BE2C (cell line): ENCODE measurements around the gene DMRT2.

Source experiments
- DNase-seq: peaks from one replicate; pipeline ENCODE4 v3.0.0-alpha.2; 2020
- H3K27me3 ChIP-seq: fragments of 250-450 bp; sonication (Bioruptor Pico); 2 replicates; pipeline ENCODE4 v1.5.1; 2020; ENCODE audit warnings: mild to moderate bottlenecking
- H3K36me3 ChIP-seq: fragments of 250-450 bp; sonication (Bioruptor Pico); 2 replicates; pipeline ENCODE4 v1.5.1; 2020; ENCODE audit warnings: mild to moderate bottlenecking
- H3K4me1 ChIP-seq: fragments of 250-450 bp; sonication (Bioruptor Pico); 2 replicates; pipeline ENCODE4 v1.5.1; 2020
- H3K4me3 ChIP-seq: 2 replicates; pipeline ENCODE4 v1.5.1; 2011; ENCODE audit warnings: low read depth, low read length
- H3K9me3 ChIP-seq: fragments of 250-450 bp; sonication (Bioruptor Pico); 2 replicates; pipeline ENCODE4 v1.5.1; 2020
- CTCF ChIP-seq: IDR thresholded peaks from 2 replicates; pipeline ENCODE4 v1.5.1; 2012; ENCODE audit warnings: mild to moderate bottlenecking, low read depth, low read length

DMRT2 gene

GRCh38 chr9:1025131-1025530 lies 25.0 kb upstream of the DMRT2 start:
- H3K4me1 ChIP-seq: no peaks in the 10 kb centered on the region
- no peaks in the 10 kb centered on the region for H3K9me3 ChIP-seq
- no peaks in the 10 kb centered on the region for H3K27me3 ChIP-seq
- H3K36me3 ChIP-seq: no peaks in the 10 kb centered on the region
- no peak overlapping the region for H3K4me3 ChIP-seq
- DNase-seq: no peak
- TF ChIP-seq CTCF: no peak

- no peaks in the 10 kb centered on the region for H3K4me1 ChIP-seq
- H3K36me3 ChIP-seq: no peaks in the 10 kb centered on the region
- no peak for DNase-seq
- H3K4me3 ChIP-seq: no peak overlapping the region
- H3K27me3 ChIP-seq: no peaks in the 10 kb centered on the region
- TF ChIP-seq CTCF: no peak
- no peaks in the 10 kb centered on the region for H3K9me3 ChIP-seq
Observed at GRCh38 chr9:1026219-1026618, 23.9 kb upstream of the DMRT2 start.

- TF ChIP-seq CTCF: no peak
- Histone ChIP-seq H3K27me3 (no peaks in the 10 kb centered on the region), H3K36me3 (no peaks in the 10 kb centered on the region), H3K4me3 (no peak overlapping the region), H3K9me3 (no peaks in the 10 kb centered on the region), H3K4me1 (no peaks in the 10 kb centered on the region)
- no peak for DNase-seq
Observed at GRCh38 chr9:1028501-1029190, 21.5 kb upstream of the DMRT2 start.

- Histone ChIP-seq H3K9me3 (no peaks in the 10 kb centered on the region), H3K36me3 (no peaks in the 10 kb centered on the region), H3K4me3 (no peak overlapping the region), H3K4me1 (no peaks in the 10 kb centered on the region), H3K27me3 (no peaks in the 10 kb centered on the region)
- no peak for DNase-seq
- no peak for TF ChIP-seq CTCF
Observed at GRCh38 chr9:1031951-1032601, 18.1 kb upstream of the DMRT2 start.

- no peak overlapping the region for H3K4me3 ChIP-seq
- H3K9me3 ChIP-seq: no peaks in the 10 kb centered on the region
- DNase-seq: no peak
- H3K36me3 ChIP-seq: no peaks in the 10 kb centered on the region
- no peaks in the 10 kb centered on the region for H3K27me3 ChIP-seq
- H3K4me1 ChIP-seq: no peaks in the 10 kb centered on the region
- no peak for TF ChIP-seq CTCF
Observed at GRCh38 chr9:1034271-1034670, 15.9 kb upstream of the DMRT2 start.

GRCh38 chr9:1039589-1039988 lies 10.6 kb upstream of the DMRT2 start:
- Histone ChIP-seq H3K36me3 (no peaks in the 10 kb centered on the region), H3K4me3 (no peak overlapping the region), H3K27me3 (no peaks in the 10 kb centered on the region), H3K4me1 (no peaks in the 10 kb centered on the region), H3K9me3 (no peaks in the 10 kb centered on the region)
- no peak for TF ChIP-seq CTCF
- no peak for DNase-seq
